HG03469 (cell line): ENCODE data around the gene SGSM2.

ENCODE experiments used
- ATAC-seq: cut with Tn5 transposase; IDR thresholded peaks from one replicate; pipeline ENCODE4 v1.9.1; 2021; ENCODE audit warnings: mild to moderate bottlenecking, moderate library complexity, moderate number of reproducible peaks; ENCODE audit not compliant: unreplicated experiment

Gene SGSM2

GRCh38 chr17:2366747-2367494 lies 29.6 kb downstream of the SGSM2 start:
- ATAC-seq, result no peak

GRCh38 chr17:2368359-2368758 lies 31.1 kb downstream of the SGSM2 start:
- ATAC-seq, result no peak

- ATAC-seq, result no peak
These were observed 31.7 kb downstream of the SGSM2 start for GRCh38 chr17:2369039-2369438.

GRCh38 chr17:2369551-2370210 lies 32.4 kb downstream of the SGSM2 start:
- ATAC-seq, result no peak

GRCh38 chr17:2370211-2370589 lies 32.9 kb downstream of the SGSM2 start:
- no peak for ATAC-seq

GRCh38 chr17:2371183-2372130 lies 34.2 kb downstream of the SGSM2 start:
- ATAC-seq, result no peak

GRCh38 chr17:2372180-2372579 lies 34.9 kb downstream of the SGSM2 start:
- ATAC-seq, result no peak

- ATAC-seq, result no peak
These were observed 35.4 kb downstream of the SGSM2 start for GRCh38 chr17:2372681-2373080.

GRCh38 chr17:2373179-2373578 lies 35.9 kb downstream of the SGSM2 start:
- no peak for ATAC-seq

- no peak for ATAC-seq
These were observed 37.4 kb downstream of the SGSM2 start for GRCh38 chr17:2374549-2375285.

- ATAC-seq, result no peak
These were observed 38.1 kb downstream of the SGSM2 start for GRCh38 chr17:2375406-2375805.

GRCh38 chr17:2376107-2376506 lies 38.8 kb downstream of the SGSM2 start:
- ATAC-seq, result no peak

GRCh38 chr17:2377659-2378058 lies 40.4 kb downstream of the SGSM2 start:
- no peak for ATAC-seq

- no peak for ATAC-seq
These were observed 41.6 kb downstream of the SGSM2 start for GRCh38 chr17:2378905-2379304.

- ATAC-seq, result no peak
These were observed 42.4 kb downstream of the SGSM2 start for GRCh38 chr17:2379489-2380225.

- ATAC-seq, result no peak
These were observed 43.1 kb downstream of the SGSM2 start for GRCh38 chr17:2380226-2380922.

GRCh38 chr17:2380950-2381649 lies 43.8 kb downstream of the SGSM2 start:
- ATAC-seq, result no peak

- ATAC-seq, result no peak
These were observed 46.4 kb downstream of the SGSM2 start for GRCh38 chr17:2383628-2384167.
